ENCODE data around the gene SRMS.

SRMS gene

DNA sequence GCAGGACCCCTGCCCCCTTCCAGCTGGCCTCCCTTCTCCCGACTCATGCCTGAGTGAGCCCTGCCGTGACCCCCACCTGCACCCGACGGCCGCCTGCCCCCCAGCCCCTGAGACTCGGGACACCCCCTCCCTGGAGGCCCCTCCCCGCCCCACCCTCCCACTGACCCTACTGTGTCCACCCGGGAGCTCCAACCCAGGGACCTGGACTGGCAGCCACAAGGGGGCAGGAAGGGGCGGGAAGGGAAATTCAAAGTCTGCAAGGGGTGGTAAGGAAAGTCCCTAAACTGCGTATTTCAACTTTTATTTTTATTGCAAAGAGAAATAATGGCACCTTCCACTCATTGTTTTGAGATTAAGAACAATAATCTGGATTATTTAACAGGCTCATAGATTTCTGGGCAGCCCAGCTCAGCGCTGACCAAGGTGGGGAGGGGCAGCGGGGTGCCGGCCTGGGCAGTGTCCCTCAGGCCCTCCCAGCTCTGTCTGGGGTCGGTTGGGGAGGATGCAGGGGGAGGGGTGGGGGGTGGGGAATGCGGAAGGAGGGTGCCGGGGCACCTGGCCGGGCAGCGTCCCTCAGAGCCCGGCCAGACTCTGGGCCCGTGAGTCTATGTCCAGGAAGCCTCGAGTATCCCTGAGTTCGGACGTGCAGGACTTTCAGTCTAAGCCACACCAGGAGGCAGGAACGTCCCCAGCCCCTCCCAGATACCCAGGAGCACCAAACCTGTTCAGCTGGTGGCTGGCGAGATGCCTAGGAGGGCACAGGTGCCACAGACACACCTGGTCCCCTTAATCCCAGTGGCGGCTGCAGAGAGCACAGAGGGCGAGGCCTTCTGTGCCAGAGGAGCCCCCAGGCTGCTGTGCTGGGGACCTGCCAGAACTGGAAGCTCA lies 9.1 kb downstream of the SRMS start:
- TF ChIP-seq EZH2 (optimal IDR thresholded peaks at IDR 0.05; ENCODE audit: low read depth, low read length): no peak
- no peak for TF ChIP-seq EZH2phosphoT487 (IDR thresholded peaks at IDR 0.05; ENCODE audit: low read length)
- TF ChIP-seq, protein P1, sequence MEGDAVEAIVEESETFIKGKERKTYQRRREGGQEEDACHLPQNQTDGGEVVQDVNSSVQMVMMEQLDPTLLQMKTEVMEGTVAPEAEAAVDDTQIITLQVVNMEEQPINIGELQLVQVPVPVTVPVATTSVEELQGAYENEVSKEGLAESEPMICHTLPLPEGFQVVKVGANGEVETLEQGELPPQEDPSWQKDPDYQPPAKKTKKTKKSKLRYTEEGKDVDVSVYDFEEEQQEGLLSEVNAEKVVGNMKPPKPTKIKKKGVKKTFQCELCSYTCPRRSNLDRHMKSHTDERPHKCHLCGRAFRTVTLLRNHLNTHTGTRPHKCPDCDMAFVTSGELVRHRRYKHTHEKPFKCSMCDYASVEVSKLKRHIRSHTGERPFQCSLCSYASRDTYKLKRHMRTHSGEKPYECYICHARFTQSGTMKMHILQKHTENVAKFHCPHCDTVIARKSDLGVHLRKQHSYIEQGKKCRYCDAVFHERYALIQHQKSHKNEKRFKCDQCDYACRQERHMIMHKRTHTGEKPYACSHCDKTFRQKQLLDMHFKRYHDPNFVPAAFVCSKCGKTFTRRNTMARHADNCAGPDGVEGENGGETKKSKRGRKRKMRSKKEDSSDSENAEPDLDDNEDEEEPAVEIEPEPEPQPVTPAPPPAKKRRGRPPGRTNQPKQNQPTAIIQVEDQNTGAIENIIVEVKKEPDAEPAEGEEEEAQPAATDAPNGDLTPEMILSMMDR (IDR thresholded peaks at IDR 0.05; ENCODE audit: low read length): no peak
- H3K9me3 ChIP-seq (replicated peaks; ENCODE audit: insufficient read depth, low read length): no peaks in the 10 kb centered on the region
- no peaks in the 10 kb centered on the region for H3K79me2 ChIP-seq (ENCODE audit: low read length)
- H3K9me2 ChIP-seq (replicated peaks; ENCODE audit: insufficient read depth, low read length): no peaks in the 10 kb centered on the region
- no peak overlapping the region for H3K9ac ChIP-seq (ENCODE audit: low read length)
- peak overlapping the region; percentile 98 for H3K4me2 ChIP-seq (ENCODE audit: low read depth, low read length)
- DNase-seq: no peak
- H3K4me3 ChIP-seq (ENCODE audit: low read length): no peak overlapping the region
- no peak overlapping the region for H3K27ac ChIP-seq (ENCODE audit: low read length)
- peaks cover 53% of the 10 kb centered on the region for H3K27me3 ChIP-seq (replicated peaks; ENCODE audit: insufficient read depth, low read length)
- H3K36me3 ChIP-seq (replicated peaks; ENCODE audit: insufficient read depth, low read length): no peaks in the 10 kb centered on the region
- H4K20me1 ChIP-seq (ENCODE audit: insufficient read depth, low read length): no peaks in the 10 kb centered on the region
- H3F3A ChIP-seq (ENCODE audit: insufficient read depth, low read length): 0 out of 2 replicates have a peak, but pooled peaks cover 4% of the 10 kb centered on the region
- peaks cover 7% of the 10 kb centered on the region; the same call in 1 of the 2 replicates for H3K4me1 ChIP-seq (ENCODE audit: low read length)
- H2AFZ ChIP-seq (ENCODE audit: low read length): 0 out of 2 replicates have a peak overlapping the region, but pooled peaks have one; percentile 23

DNA sequence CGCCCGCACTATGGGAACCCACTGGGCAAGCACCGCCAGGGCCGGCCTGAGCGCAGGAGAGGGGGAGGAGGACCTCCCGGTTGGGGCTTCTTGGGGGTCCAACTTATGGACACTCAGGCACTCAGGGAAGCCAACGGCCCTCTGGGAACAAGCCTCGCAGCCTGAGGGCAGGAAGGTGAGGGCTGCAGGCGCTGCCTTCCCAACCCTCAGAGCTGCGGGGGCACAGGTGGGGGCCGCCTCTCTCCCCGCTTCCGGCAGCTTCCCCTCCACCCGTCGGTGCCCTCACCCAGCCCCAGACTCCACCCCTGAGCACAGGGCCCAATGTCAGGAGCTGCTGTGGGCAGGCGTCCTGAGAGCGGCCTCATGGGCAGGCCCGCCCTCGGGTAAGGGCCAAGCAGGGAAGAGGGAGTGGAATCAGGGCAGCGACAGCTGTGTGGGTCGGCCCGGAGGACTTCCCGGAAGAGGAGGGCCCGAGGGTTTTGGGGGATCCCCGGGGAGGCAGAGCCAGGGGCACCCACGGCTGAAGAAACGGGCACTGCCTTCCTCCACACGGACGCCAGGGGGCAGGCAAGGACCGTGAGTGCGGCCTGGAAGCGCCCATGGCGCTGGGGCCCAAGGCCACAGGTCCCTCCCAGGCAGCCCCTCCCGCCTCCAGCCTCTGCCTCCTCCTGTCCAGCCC lies 9.9 kb downstream of the SRMS start:
- Histone ChIP-seq H3K27ac (ENCODE audit: low read length) (peak overlapping the region; percentile 61; the same call in 1 of the 2 replicates), H2AFZ (ENCODE audit: low read length) (peak overlapping the region; percentile 98), H3K9me3 (replicated peaks; ENCODE audit: insufficient read depth, low read length) (no peaks in the 10 kb centered on the region)

DNA sequence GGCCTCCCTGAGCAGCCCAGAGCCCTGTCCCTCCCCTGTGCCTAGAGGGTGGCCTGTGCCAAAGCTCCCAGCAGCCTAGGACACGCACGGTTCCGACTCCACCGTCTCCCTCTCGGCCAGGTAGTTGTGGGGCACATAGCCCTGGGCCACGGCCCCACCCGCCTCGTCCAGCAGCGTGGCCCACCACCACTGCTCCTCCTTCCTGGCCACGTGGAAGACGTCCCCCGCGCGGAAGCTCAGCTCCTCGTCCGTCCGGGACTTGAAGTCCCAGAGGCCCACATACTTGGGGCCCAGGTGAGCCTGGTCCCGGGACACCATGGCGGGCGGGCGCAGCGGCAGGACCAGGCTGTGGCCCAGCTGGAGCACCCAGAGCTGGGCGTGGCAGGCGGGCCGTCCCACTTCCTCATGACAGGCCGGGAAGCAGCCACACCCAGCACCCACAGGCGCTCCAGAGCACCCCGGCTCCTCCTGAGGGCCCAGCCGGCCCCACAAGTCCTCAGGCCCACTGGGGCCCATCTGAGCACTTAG lies 10.5 kb downstream of the SRMS start, which contains the start of gene PTK6:
Gene PTK6, minus strand, starts transcription at position 380 of the 528 bp plus-strand sequence. Its CDS starts 62 bp downstream, at position 318.
- H3K27ac ChIP-seq (ENCODE audit: low read length): peak within 1 kb of the TSS; percentile 61; the same call in 1 of the 2 replicates
- H3F3A ChIP-seq (ENCODE audit: insufficient read depth, low read length): 0 out of 2 replicates have a peak, but pooled peaks cover 4% of the 10 kb centered on the region
- H3K79me2 ChIP-seq (ENCODE audit: low read length): no peaks in the 10 kb centered on the region
- H3K4me2 ChIP-seq (ENCODE audit: low read depth, low read length): peak within 1 kb of the TSS; percentile 98
- H3K4me1 ChIP-seq (ENCODE audit: low read length): peaks cover 7% of the 10 kb centered on the region; the same call in 1 of the 2 replicates
- H4K20me1 ChIP-seq (ENCODE audit: insufficient read depth, low read length): no peaks in the 10 kb centered on the region
- H3K4me3 ChIP-seq (ENCODE audit: low read length): peak within 1 kb of the TSS; percentile 65
- H3K36me3 ChIP-seq (replicated peaks; ENCODE audit: insufficient read depth, low read length): no peaks in the 10 kb centered on the region
- H3K9ac ChIP-seq (ENCODE audit: low read length): peak within 1 kb of the TSS; percentile 69; the same call in 1 of the 2 replicates
- H3K9me3 ChIP-seq (replicated peaks; ENCODE audit: insufficient read depth, low read length): no peaks in the 10 kb centered on the region
- TF ChIP-seq EZH2phosphoT487 (IDR thresholded peaks at IDR 0.05; ENCODE audit: low read length) (no peak), EZH2 (optimal IDR thresholded peaks at IDR 0.05; ENCODE audit: low read depth, low read length) (no peak)
- TF ChIP-seq, protein P1 (IDR thresholded peaks at IDR 0.05; ENCODE audit: low read length): no peak
- DNase-seq: no peak
- peaks cover 47% of the 10 kb centered on the region for H3K27me3 ChIP-seq (replicated peaks; ENCODE audit: insufficient read depth, low read length)
- no peaks in the 10 kb centered on the region for H3K9me2 ChIP-seq (replicated peaks; ENCODE audit: insufficient read depth, low read length)
- H2AFZ ChIP-seq (ENCODE audit: low read length): peak within 1 kb of the TSS; percentile 98

More for the DNA sequence above, 9.9 kb downstream of the SRMS start:
- TF ChIP-seq EZH2 (optimal IDR thresholded peaks at IDR 0.05; ENCODE audit: low read depth, low read length): no peak
- TF ChIP-seq, protein P1 (IDR thresholded peaks at IDR 0.05; ENCODE audit: low read length): peak; percentile 87
- no peak for TF ChIP-seq EZH2phosphoT487 (IDR thresholded peaks at IDR 0.05; ENCODE audit: low read length)
- peak; percentile 96 for DNase-seq
- Histone ChIP-seq H3K79me2 (ENCODE audit: low read length) (no peaks in the 10 kb centered on the region), H3K27me3 (replicated peaks; ENCODE audit: insufficient read depth, low read length) (peaks cover 48% of the 10 kb centered on the region), H3K36me3 (replicated peaks; ENCODE audit: insufficient read depth, low read length) (no peaks in the 10 kb centered on the region), H3K4me2 (ENCODE audit: low read depth, low read length) (peak overlapping the region; percentile 98), H3F3A (ENCODE audit: insufficient read depth, low read length) (0 out of 2 replicates have a peak, but pooled peaks cover 4% of the 10 kb centered on the region), H3K4me3 (ENCODE audit: low read length) (peak overlapping the region; percentile 65), H3K9ac (ENCODE audit: low read length) (peak overlapping the region; percentile 69; the same call in 1 of the 2 replicates), H4K20me1 (ENCODE audit: insufficient read depth, low read length) (no peaks in the 10 kb centered on the region), H3K9me2 (replicated peaks; ENCODE audit: insufficient read depth, low read length) (no peaks in the 10 kb centered on the region), H3K4me1 (ENCODE audit: low read length) (peaks cover 7% of the 10 kb centered on the region; the same call in 1 of the 2 replicates)

All from MM.1S (cell line).